COLO668 (cell line): ENCODE measurements around the gene BAIAP2L1.
A peak's percentile ranks its signal among the peaks of the same experiment; 100 is the strongest.
"Not testable (repeated sequence)": the region's sequence is repeated elsewhere in the genome, so short reads cannot be mapped to it uniquely, and the experiment has no call there.

Experiments
- DNase-seq: peaks from one replicate; lab custom pipeline; 2025; ENCODE audit not compliant: unreplicated experiment; lab: John Stamatoyannopoulos, UW

The BAIAP2L1 gene

DNA sequence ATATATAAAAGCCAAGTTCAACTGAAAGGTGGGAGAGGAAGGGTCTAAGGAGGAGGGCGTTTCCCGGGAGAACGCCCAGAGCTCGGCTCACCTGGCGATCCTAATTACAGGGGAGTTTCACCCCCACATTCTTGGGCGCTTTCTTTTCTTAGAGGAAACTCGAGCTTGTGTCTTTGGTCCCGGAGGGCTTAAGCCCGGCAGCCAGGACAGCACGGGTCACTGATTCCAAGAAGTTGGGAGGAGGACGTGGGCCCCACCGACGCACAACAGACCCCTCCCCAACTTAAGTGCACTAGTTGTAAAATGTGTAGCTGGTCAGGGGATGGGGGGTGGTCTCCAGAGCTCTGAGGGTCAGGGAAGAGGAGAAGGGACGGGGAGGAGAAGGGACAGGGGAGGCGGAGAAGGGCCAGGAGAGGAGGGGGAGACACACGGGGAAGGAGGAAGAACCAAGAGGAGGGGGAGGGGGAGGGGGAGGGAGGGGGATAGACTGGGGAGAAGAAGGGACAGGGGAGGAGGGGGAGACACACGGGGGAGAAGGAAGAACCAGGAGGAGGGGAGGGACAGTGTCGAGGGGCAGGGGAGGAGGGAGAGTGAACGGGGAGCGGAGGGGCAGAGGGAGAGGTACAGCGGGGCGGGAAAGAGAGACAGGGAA lies 874 bp downstream of the BAIAP2L1 start:
- no peak for DNase-seq

GRCh38 chr7:98399462-98399861 lies 1.4 kb downstream of the BAIAP2L1 start:
- no peak for DNase-seq

DNA sequence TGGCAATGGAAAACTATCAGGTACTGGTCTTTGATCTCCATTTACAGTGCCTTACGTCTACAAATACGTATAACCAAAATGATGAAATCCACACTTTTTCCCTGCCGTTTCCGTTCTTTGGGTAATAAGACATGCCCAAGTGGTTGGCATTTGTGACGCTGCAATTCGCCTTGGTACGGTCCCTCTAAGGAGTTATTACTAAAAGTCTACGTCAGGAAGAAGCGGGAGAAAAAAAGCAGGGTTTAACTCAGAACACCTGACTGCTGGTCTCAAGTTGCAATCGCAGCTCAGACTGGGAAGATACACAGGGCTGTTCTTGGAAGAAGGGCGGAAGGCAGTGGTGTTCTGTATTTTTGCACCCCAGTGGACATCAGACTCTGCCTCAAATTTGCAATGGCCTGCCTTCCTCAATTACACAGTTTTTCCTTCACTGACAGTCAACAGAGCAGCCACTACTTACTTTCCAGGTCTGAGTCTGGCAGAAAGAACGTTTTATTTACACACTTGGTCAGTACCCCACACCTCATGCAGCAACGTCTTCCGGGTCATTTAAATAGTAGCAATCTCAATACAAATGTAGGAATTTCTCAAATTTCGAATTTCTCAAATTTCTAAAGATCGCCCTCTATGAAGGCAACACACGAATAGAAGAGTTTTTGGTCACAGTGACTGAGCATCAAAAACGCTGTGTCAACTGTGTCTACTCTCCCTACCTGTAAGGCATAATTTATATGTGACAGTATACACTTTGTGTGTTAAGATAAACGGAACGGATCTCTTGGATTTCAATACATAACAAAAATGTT lies 2.1 kb downstream of the BAIAP2L1 start:
- DNase-seq, result peak; percentile 22

DNA sequence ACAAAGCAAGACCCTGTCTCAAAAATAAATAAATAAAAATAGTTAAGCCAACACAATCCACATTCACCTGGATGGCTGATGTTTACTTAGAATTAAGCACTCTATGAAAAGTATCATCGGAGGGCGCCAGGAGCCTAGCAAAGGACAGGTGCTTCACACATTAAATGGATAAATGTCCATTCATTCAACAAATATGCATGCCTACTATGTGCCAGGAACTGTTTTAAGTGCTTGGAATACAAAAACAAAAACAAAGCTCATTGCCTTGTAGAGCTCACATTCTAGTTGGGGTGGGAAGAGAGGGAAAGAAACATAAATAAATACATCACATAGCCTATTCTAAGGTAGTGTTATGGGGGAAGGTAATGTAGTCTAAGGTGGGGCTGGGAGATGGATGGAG lies 4.1 kb downstream of the BAIAP2L1 start:
- DNase-seq, result no peak

DNA sequence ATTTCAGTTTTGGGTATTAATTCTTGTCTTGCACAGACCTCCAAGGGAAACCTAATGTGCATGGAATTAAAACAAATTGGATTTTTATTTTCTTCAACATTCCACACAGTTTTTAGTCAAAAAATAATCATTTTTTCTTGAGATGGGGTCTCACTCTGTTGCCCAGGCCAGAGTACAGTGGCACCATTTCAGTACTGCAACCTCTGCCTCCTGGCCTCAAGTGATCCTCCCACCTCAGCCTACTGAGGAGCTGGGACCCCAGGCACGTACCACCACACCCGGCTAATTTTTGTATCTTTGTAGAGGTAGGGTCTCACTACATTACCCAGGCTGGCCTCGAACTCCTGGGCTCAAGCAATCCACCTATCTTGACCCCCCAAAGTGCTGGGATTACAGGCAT lies 4.9 kb downstream of the BAIAP2L1 start:
- no peak for DNase-seq

DNA sequence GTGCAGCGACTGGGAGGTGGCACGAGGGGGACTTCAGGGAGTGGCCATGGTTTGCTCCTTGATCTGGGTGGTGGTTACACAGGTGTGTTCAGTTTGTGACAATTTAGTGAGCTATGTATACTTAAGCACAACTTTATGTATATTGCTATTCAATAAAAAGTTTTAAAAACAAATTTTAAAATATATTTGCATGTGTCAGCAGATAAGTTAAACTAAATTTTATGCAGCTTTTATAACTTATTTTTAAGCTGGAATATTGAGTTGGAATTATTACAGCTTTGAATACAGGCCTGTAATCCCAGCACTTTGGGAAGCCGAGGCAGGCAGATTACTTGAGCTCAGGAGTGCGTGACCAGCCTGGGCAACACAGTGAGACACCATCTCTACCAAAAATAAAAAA lies 5.4 kb downstream of the BAIAP2L1 start:
- no peak for DNase-seq

DNA sequence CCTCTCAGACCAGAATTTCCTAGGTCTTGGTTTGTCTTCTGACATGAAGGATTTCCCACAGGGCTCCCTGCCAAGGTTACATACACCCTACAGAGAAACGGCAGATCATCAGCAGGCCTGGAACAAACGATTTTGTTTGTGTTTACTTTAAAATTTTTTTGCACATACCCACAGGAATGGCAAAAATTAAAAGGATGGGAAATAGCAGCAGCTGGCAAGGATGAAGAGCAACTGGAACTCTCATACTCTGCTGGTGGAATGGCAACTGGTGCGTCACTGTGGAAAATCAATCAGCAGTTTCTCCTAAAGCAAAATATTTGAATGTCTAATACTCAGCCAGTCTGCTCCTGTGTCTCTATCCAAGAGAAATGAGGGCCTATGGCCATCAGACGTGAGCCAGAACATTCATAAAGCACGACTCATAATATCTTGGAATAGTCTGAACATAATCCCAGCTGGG lies 6.5 kb downstream of the BAIAP2L1 start:
- no peak for DNase-seq

DNA sequence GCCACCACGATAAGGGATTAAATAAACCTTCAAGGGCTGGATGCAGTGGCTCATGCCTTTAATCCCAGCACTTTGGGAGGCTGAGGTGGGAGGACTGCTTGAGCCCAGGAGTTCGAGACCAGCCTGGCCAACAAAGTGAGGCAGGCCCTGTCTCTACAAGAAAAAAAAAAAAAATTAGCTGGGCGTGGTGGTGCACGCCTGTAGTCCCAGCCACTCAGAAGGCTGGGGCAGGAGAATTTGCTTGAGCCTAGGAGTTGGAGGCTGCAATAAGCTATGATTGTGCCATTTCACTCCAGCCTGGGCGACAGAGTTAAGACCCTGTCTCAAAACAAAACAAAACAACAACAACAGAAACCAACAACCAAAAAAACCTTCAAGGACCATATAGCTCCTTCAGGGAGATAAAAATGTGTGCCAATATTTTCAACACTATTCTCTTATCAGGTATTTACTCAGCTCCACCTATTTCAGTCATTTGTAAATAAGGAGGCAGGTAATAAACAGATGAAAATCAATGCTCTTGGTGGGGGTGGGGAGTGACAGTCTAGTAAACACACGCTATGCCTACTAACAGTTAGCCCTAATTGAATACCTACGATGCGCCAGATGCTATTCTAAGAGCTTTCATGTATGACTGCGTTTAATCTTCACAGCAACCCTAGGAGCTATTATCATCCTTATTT lies 13.2 kb downstream of the BAIAP2L1 start:
- no peak for DNase-seq

GRCh38 chr7:98387131-98387530 lies 13.8 kb downstream of the BAIAP2L1 start:
- DNase-seq, result no peak

DNA sequence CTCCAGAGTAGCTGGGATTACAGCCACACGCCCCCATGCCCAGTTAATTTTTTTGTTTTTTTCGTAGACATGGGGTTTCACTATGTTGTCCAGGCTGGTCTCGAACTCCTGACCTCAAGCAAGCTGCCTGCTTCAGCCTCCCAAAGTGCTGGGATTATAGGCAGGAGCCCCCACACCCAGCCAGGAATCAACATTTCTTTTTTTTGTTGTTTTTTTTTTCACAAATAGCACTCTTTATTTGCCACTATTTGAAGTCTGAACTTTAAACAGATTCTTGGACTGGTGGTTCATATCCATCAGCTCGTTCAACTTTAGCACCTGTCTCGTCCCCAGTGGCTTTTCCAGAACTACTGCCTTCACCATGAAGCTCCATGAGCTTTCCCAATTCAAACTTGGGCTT lies 15.4 kb downstream of the BAIAP2L1 start:
- not testable (repeated sequence) for DNase-seq

DNA sequence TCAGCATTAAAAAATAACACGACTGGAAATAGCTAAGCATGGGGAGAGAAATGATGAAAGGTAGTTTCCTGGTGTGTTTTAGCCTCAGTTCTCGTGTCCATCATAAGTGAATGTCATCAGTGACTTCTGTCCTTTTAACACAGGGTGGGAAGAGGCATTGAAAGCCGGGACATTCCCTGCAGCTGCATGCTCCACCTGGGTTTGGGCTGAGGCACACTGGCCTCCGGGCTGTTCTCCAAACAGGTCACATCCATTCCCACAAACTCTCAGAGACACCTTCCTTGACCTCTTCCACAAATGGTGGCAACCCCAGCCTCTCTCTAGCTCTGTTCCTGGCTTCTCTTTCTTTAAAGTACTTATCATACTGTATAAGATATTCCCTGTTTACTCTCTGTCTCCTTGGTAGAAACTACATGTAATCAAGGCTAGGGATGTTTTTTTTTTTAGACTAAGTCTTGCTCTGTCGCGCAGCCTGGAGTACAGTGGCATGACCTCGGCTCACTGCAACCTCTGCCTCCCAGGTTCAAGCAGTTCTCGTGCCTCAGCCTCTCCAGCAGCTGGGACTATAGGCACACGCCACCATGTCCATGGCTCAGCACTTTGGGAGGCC lies 22.6 kb downstream of the BAIAP2L1 start:
- DNase-seq, result no peak

DNA sequence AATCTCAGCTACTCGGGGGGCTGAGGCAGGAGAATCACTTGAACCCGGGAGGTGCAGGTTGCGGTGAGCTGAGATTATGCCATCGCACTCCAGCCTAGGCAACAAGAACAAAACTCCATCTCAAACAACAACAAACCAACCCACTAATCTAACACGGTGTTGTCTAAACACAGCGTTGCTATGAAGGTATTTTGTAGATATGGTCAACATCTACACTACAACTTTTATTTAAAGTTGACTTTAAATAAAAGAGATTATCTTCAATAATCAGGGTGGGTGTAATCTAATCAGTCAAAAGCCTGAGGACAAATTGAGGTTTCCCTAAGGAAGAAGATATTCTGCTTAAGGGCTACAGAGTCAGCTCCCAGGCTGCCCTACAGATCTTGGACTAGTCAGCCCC lies 24.2 kb downstream of the BAIAP2L1 start:
- DNase-seq, result no peak

DNA sequence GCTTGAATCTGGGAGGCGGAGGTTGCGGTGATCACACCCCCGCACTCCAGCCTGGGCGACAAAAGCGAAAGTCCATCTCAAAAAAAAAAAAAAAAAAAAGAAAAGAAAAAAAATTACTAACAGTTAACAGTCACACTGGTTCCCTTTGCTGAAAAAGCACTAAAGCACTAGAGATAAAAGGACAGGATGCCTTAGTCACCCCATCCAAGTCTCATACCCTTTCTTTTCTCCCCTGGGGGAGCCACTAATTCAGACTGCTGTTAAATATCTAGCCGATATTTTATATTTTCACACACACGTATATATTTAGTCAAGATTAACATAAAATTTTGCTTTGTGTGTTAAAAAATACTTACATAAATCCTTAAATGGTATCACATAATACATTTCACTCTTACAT lies 25.2 kb downstream of the BAIAP2L1 start:
- DNase-seq, result no peak

GRCh38 chr7:98374285-98374680 lies 26.6 kb downstream of the BAIAP2L1 start:
- DNase-seq, result no peak

- DNase-seq, result no peak
These were observed 27.9 kb downstream of the BAIAP2L1 start for GRCh38 chr7:98372993-98373392.

- DNase-seq, result no peak
These were observed 31.2 kb downstream of the BAIAP2L1 start for GRCh38 chr7:98369726-98370125.

GRCh38 chr7:98368716-98369115 lies 32.2 kb downstream of the BAIAP2L1 start:
- no peak for DNase-seq

DNA sequence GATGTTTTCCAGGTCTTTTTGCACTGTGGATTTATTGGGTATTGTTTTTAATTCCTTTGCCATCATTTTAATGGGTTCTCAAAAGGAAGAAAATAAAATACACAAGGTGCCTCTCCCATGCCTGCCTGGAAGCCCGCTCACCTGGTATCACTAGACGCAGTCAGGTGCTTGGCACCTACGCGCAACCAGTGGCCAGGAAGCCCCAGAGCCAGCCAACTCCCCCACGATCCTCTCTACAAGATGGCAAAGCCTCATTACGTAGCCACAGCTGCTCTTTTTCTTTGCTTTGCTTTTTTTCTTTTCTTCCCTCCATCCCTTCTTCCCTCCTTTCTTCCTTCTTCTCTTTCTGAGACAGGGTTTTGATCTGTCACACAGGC lies 34.3 kb downstream of the BAIAP2L1 start:
- no peak for DNase-seq

- DNase-seq, result no peak
These were observed 34.9 kb downstream of the BAIAP2L1 start for GRCh38 chr7:98365863-98366561.

GRCh38 chr7:98364220-98364619 lies 36.7 kb downstream of the BAIAP2L1 start:
- no peak for DNase-seq

GRCh38 chr7:98362517-98362916 lies 38.4 kb downstream of the BAIAP2L1 start:
- no peak for DNase-seq
